GM20000 (cell line): ENCODE data around the gene TNFSF12.

Experiments
- DNase-seq: peaks from one replicate; pipeline ENCODE4 v3.0.0; 2012; ENCODE audit warnings: low spot score
- CTCF ChIP-seq: IDR thresholded peaks from 2 replicates; pipeline ENCODE4 v1.5.1; 2012; ENCODE audit warnings: mild to moderate bottlenecking, control low read depth; ENCODE audit errors: extremely low read depth, missing control alignments

TNFSF12 gene

DNA sequence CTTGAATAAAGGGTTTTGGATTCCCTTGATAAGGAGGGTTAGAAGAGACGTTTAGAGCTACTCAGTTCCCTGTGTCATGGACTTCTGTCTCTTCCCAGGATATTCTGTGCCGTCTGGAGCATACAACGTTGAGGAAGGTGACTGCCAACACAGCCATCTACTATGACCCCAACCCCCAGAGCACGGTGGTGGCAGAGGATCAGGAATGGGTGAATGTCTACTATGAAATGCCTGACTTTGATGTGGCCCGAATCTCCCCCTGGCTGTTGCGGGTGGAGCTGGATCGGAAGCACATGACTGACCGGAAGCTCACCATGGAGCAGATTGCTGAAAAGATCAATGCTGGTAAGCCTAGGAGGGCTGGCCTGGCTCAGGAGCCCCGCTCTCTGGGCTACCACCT lies 40.0 kb upstream of the TNFSF12 start:
- no peak for DNase-seq
- TF ChIP-seq CTCF = no peak

DNA sequence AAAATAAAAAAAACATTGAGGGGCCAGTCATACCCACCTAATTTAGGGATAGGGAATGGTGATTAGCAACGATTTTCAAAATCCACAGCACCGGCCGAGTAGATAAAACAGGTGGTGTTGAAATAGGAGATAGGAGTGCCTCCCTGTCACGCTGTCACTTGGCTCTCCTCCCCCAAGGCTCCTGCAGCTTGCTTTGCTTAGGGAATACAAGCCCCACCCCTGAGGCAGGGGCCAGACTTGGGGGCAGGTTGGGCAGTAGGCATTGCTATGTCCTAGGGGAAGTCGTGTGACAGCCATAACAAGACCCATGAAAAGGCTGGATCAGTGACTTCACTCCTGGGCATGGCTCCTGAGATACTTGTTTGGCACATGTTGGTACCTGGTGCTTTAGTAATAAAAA lies 38.9 kb upstream of the TNFSF12 start:
- no peak for DNase-seq
- TF ChIP-seq CTCF = no peak

GRCh38 chr17:7511108-7511507 lies 37.8 kb upstream of the TNFSF12 start:
- TF ChIP-seq CTCF = no peak
- no peak for DNase-seq

- DNase-seq = no peak
- no peak for TF ChIP-seq CTCF
Measured at GRCh38 chr17:7512105-7512504, 36.8 kb upstream of the TNFSF12 start.

- no peak for DNase-seq
- no peak for TF ChIP-seq CTCF
Measured at GRCh38 chr17:7512824-7513540, 35.9 kb upstream of the TNFSF12 start.

DNA sequence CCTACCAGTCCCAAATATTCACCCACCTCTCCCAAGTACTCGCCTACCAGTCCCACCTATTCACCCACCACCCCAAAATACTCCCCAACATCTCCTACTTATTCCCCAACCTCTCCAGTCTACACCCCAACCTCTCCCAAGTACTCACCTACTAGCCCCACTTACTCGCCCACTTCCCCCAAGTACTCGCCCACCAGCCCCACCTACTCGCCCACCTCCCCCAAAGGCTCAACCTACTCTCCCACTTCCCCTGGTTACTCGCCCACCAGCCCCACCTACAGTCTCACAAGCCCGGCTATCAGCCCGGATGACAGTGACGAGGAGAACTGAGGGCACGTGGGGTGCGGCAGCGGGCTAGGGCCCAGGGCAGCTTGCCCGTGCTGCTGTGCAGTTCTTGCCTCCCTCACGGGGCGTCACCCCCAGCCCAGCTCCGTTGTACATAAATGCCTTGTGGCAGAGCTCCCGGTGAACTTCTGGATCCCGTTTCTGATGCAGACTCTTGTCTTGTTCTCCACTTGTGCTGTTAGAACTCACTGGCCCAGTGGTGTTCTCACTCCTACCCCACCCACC lies 34.9 kb upstream of the TNFSF12 start:
- DNase-seq = no peak
- TF ChIP-seq CTCF = no peak

- TF ChIP-seq CTCF = no peak
- DNase-seq = no peak
Measured at GRCh38 chr17:7515911-7516610, 32.8 kb upstream of the TNFSF12 start.
